H1 (cell line): ENCODE results near the gene KANSL1L. TPM values are rescaled to one million over a fixed set of nuclear protein-coding genes. Genes with fewer than 3 reads are reported as not detected.

Source experiments
- BACH1 ChIP-seq: IDR thresholded peaks from 2 replicates; pipeline ENCODE4 v1.6.1; 2012; ENCODE audit warnings: low read length, improper control_type of control experiment
- CBX8 ChIP-seq: fragments of 300-800, 300-1000 bp; sonication (generic); IDR thresholded peaks from 2 replicates; pipeline ENCODE4 v1.7.1; 2016; ENCODE audit warnings: low read depth, low read length, borderline replicate concordance
- CHD2 ChIP-seq: IDR thresholded peaks from 2 replicates; pipeline ENCODE4 v1.6.1; 2012; ENCODE audit warnings: low read length, improper control_type of control experiment
- EGR1 ChIP-seq: IDR thresholded peaks from 2 replicates; pipeline ENCODE4 v1.6.1; 2011; ENCODE audit warnings: low read depth, low read length, borderline replicate concordance
- EZH2 ChIP-seq: fragments of 200-600 bp; sonication (generic); IDR thresholded peaks from 2 replicates; pipeline ENCODE4 v1.7.1; 2012; ENCODE audit warnings: low read depth, mild to moderate bottlenecking, moderate library complexity, low read length, inconsistent platforms; ENCODE audit not compliant: severe bottlenecking
- FOSL1 ChIP-seq: IDR thresholded peaks from 2 replicates; pipeline ENCODE4 v1.6.1; 2011; ENCODE audit warnings: mild to moderate bottlenecking, low read depth, low read length, moderate library complexity; ENCODE audit not compliant: insufficient read depth
- JUN ChIP-seq: IDR thresholded peaks from 2 replicates; pipeline ENCODE4 v1.6.1; 2011; ENCODE audit warnings: low read depth, mild to moderate bottlenecking, improper control_type of control experiment, low read length
- MAFK ChIP-seq: IDR thresholded peaks from 2 replicates; pipeline ENCODE4 v1.6.1; 2012; ENCODE audit warnings: low read depth, mild to moderate bottlenecking, improper control_type of control experiment, low read length
- NRF1 ChIP-seq: IDR thresholded peaks from 2 replicates; pipeline ENCODE4 v1.6.1; 2011; ENCODE audit warnings: mild to moderate bottlenecking, low read depth, low read length, improper control_type of control experiment
- RFX5 ChIP-seq: IDR thresholded peaks from 2 replicates; pipeline ENCODE4 v1.6.1; 2011; ENCODE audit warnings: low read depth, low read length, improper control_type of control experiment, borderline replicate concordance
- RNF2 ChIP-seq: fragments of 200-900, 300-1000 bp; sonication (generic); IDR thresholded peaks from 2 replicates; pipeline ENCODE4 v1.7.1; 2016; ENCODE audit warnings: borderline replicate concordance, low read depth, mild to moderate bottlenecking, antibody characterized with exemption, low read length; ENCODE audit not compliant: poor library complexity, severe bottlenecking; ENCODE audit errors: missing control alignments
- SAP30 ChIP-seq: fragments of 300-600 bp; sonication (generic); IDR thresholded peaks from 2 replicates; pipeline ENCODE4 v1.7.1; 2012; ENCODE audit warnings: low read length, moderate library complexity, mild to moderate bottlenecking, inconsistent platforms; ENCODE audit not compliant: insufficient read depth, insufficient replicate concordance
- TAF1 ChIP-seq: IDR thresholded peaks from 2 replicates; pipeline ENCODE4 v1.6.1; 2011; ENCODE audit warnings: mild to moderate bottlenecking, low read depth, low read length
- TCF12 ChIP-seq: IDR thresholded peaks from 2 replicates; pipeline ENCODE4 v1.6.1; 2011; ENCODE audit warnings: low read depth, mild to moderate bottlenecking, low read length
- ZNF274 ChIP-seq: IDR thresholded peaks from 2 replicates; pipeline ENCODE4 v1.7.0; 2012; ENCODE audit warnings: low read length, borderline replicate concordance; ENCODE audit errors: extremely low read depth
- polyA plus RNA-seq, 7 experiments: library from polyadenylated mRNA; depleted of rRNA in 3 of 7; stranded (reverse) in 5 of 7; unstranded in 2 of 7; fragments of >200 nt in 5 of 7; fragments of 200-250 nt in 2 of 7; gene quantifications; 1 replicate in 5 of 7; 2 replicates in 1 of 7; 4 replicates in 1 of 7; pipeline versions ENCODE4 v1.2.1 to v1.2.3, GENCODE V29; 2011 to 2013; ENCODE audit warnings: missing spikeins in 2 of 7, mixed read lengths in 2 of 7
- total RNA-seq: library from RNA; stranded (reverse); fragmentation: NEBNext Ultra II Directional; extraction: Animal tissue kit (Norgen Biotek cat#: 25700); gene quantifications from 2 replicates; pipeline ENCODE4 v1.2.1, GENCODE V29; 2021

The KANSL1L gene
- total and polyA plus RNA-seq, 2 of the 8 experiments (the other 6 are each of a cell fraction or from before 2014, with no cell fraction given): 5.4 to 17.2 TPM

GRCh38 chr2:210112871-210113270 lies 58.3 kb downstream of the KANSL1L start (continued):
- TF ChIP-seq EZH2: no peak
- TF ChIP-seq NRF1: no peak
- TF ChIP-seq ZNF274: no peak
- TF ChIP-seq TCF12: no peak
- TF ChIP-seq SAP30: no peak
- TF ChIP-seq TAF1: no peak
- no peak for TF ChIP-seq EGR1
- no peak for TF ChIP-seq BACH1
- no peak for TF ChIP-seq RFX5
- TF ChIP-seq MAFK: no peak
- TF ChIP-seq RNF2: no peak
- TF ChIP-seq CBX8: no peak
- no peak for TF ChIP-seq FOSL1
- TF ChIP-seq JUN: no peak
- no peak for TF ChIP-seq CHD2
